Right lobe of liver (tissue), 4 donors: ENCODE measurements around the gene SUCLG1.

Source experiments
- CTCF ChIP-seq, 4 donors: fragments of 200-600 bp in 3 of 4; fragments of 450-650 bp in 1 of 4; IDR thresholded peaks; one replicate each; pipeline versions ENCODE4 v1.5.1 to v1.8.0; 2016 to 2022; ENCODE audit warnings: antibody characterized with exemption in 4 of 4, mild to moderate bottlenecking in 2 of 4
- POLR2A ChIP-seq: fragments of 450-650 bp; IDR thresholded peaks from one replicate; pipeline ENCODE4 v1.6.1; 2017; ENCODE audit warnings: antibody characterized with exemption, mild to moderate bottlenecking
- donor health status: DM: no; HTN: no; CAD: no.
- donor health status: DM: no; HTN: no; CAD: no.
- donor health status: DM: no; HTN: yes; CAD: no.

- no peak for TF ChIP-seq CTCF (IDR thresholded peaks at IDR 0.05)
- no peak for TF ChIP-seq POLR2A
Measured at GRCh38 chr2:84472856-84473565, 13.9 kb upstream of the SUCLG1 start.
